HepG2 (cell line): ENCODE results near the gene CD81.

Experiments used
- BORCS8-MEF2B ChIP-seq: sonication (generic); formaldehyde crosslinking; IDR thresholded peaks from 2 replicates; pipeline ENCODE4 v1.8.0; 2022; ENCODE audit warnings: mild to moderate bottlenecking, missing genetic modification reagents
- EP300 ChIP-seq, 3 experiments: sonication (generic) in 1 of 3; formaldehyde crosslinking in 1 of 3; IDR thresholded peaks; 2 replicates each; pipeline versions ENCODE4 v1.5.1 to v1.6.1; 2011 to 2020; ENCODE audit warnings: low read depth in 2 of 3, low read length in 2 of 3, borderline replicate concordance in 1 of 3, improper control_type of control experiment in 1 of 3, mild to moderate bottlenecking in 1 of 3, missing genetic modification reagents in 1 of 3, moderate library complexity in 1 of 3
- GABPA ChIP-seq, 2 experiments: IDR thresholded peaks; 2 replicates each; pipeline ENCODE4 v1.6.1; 2011 to 2016; ENCODE audit warnings: low read depth in 2 of 2, low read length in 1 of 2, missing biosample characterization in 1 of 2, missing genetic modification characterization in 1 of 2
- NPAS2 ChIP-seq: sonication (generic); formaldehyde crosslinking; IDR thresholded peaks from 2 replicates; pipeline ENCODE4 v1.8.0; 2022; ENCODE audit warnings: mild to moderate bottlenecking, missing genetic modification reagents, borderline replicate concordance
- ZNF780A ChIP-seq: sonication (generic); formaldehyde crosslinking; IDR thresholded peaks from 2 replicates; pipeline ENCODE4 v1.8.0; 2022; ENCODE audit warnings: mild to moderate bottlenecking, missing genetic modification reagents, moderate library complexity
- ZSCAN20 ChIP-seq: sonication (generic); formaldehyde crosslinking; IDR thresholded peaks from 2 replicates; pipeline ENCODE4 v1.4.0; 2020; ENCODE audit warnings: missing genetic modification reagents, mild to moderate bottlenecking, borderline replicate concordance
- TF ChIP-seq, protein P1 (sequence below): sonication (generic); formaldehyde crosslinking; IDR thresholded peaks from 2 replicates; pipeline ENCODE4 v1.5.0; 2020; ENCODE audit warnings: mild to moderate bottlenecking, missing genetic modification reagents, moderate library complexity

DNA sequence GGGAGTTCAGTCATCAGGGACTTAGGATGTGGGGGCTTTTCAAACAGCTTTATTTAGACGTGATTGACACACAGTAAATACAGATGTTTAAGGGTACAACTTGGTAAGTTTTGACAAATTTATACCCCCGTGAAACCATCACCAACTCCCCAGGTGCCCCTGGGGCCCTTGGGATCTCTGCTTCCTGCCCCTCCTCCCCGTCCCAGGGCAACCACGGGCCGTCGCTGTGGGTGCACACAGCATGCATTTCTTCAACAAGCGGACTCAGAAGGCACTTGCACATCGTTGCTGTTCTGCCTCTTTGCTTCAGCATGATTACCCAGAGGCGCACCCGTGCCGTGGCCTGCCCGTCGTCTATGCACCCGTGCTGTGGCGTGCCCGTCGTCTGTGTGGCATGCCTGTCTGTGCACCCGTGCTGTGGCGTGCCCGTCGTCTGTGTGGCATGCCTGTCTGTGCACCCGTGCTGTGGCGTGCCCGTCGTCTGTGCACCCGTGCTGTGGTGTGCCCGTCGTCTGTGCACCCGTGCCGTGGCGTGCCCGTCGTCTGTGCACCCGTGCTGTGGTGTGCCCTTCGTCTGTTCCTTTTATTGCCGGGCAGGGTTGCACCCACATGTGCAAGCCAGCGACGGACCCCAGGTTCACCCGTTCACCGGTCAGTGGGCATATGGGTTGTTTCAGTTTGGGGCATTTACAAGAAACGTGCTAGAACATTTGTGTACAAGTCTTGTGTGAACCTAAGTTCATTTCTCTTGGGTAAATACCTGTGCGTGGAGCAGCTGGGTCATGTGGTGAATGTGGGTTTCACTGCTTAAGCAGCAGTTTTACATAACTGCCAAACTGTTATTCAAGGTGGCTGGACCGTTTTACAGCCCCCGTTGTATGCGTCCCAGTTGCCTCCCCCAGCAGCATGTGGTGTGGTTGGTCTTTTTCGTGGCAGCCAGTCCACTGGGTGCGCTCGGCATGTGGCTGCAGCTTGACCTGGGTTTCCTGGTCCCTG is 8.3 kb downstream of the CD81 start:
- no peak for TF ChIP-seq ZNF780A (CRISPR knock-in tag)
- TF ChIP-seq, protein P1, sequence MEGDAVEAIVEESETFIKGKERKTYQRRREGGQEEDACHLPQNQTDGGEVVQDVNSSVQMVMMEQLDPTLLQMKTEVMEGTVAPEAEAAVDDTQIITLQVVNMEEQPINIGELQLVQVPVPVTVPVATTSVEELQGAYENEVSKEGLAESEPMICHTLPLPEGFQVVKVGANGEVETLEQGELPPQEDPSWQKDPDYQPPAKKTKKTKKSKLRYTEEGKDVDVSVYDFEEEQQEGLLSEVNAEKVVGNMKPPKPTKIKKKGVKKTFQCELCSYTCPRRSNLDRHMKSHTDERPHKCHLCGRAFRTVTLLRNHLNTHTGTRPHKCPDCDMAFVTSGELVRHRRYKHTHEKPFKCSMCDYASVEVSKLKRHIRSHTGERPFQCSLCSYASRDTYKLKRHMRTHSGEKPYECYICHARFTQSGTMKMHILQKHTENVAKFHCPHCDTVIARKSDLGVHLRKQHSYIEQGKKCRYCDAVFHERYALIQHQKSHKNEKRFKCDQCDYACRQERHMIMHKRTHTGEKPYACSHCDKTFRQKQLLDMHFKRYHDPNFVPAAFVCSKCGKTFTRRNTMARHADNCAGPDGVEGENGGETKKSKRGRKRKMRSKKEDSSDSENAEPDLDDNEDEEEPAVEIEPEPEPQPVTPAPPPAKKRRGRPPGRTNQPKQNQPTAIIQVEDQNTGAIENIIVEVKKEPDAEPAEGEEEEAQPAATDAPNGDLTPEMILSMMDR (CRISPR knock-in tag): no peak
- TF ChIP-seq ZSCAN20 (CRISPR knock-in tag): no peak
- no peak for TF ChIP-seq EP300 (IDR thresholded peaks at IDR 0.05; ENCODE audit: low read depth in 2 of 2, low read length in 2 of 2)
- no peak for TF ChIP-seq EP300 (CRISPR knock-in tag; IDR thresholded peaks at IDR 0.05; ENCODE audit: borderline replicate concordance)
- TF ChIP-seq NPAS2 (CRISPR knock-in tag): no peak
- TF ChIP-seq BORCS8-MEF2B (CRISPR knock-in tag): no peak
- TF ChIP-seq GABPA (IDR thresholded peaks at IDR 0.05; ENCODE audit: low read depth, low read length): no peak
- no peak for TF ChIP-seq GABPA (CRISPR knock-in tag; IDR thresholded peaks at IDR 0.05; ENCODE audit: low read depth)
